ENCODE results near the gene NANS. TPM values are rescaled to one million over a fixed set of nuclear protein-coding genes. Genes with fewer than 3 reads are reported as not detected.
A peak's percentile ranks its signal among the peaks of the same experiment; 100 is the strongest.
"Not testable (repeated sequence)": the region's sequence is repeated elsewhere in the genome, so short reads cannot be mapped to it uniquely, and the experiment has no call there.

NANS gene
- total RNA-seq, 2 experiments from 2014 or later: 51.2 to 51.8 TPM

- intact Hi-C loops (cut with micrococcal nuclease): no loop called here
- ChIA-PET POLR2A (no interaction called here), CTCF (interaction anchor here (0.7 to 1.4 kb wide), 2 partner anchors 8 to 54 kb away, joined by 3 read pairs; no protein-coding TSS in a partner anchor)
- no peak overlapping the region for H3K27ac Mint-ChIP-seq
- ATAC-seq: no peak
- no peak for DNase-seq
- TF ChIP-seq, protein P1, sequence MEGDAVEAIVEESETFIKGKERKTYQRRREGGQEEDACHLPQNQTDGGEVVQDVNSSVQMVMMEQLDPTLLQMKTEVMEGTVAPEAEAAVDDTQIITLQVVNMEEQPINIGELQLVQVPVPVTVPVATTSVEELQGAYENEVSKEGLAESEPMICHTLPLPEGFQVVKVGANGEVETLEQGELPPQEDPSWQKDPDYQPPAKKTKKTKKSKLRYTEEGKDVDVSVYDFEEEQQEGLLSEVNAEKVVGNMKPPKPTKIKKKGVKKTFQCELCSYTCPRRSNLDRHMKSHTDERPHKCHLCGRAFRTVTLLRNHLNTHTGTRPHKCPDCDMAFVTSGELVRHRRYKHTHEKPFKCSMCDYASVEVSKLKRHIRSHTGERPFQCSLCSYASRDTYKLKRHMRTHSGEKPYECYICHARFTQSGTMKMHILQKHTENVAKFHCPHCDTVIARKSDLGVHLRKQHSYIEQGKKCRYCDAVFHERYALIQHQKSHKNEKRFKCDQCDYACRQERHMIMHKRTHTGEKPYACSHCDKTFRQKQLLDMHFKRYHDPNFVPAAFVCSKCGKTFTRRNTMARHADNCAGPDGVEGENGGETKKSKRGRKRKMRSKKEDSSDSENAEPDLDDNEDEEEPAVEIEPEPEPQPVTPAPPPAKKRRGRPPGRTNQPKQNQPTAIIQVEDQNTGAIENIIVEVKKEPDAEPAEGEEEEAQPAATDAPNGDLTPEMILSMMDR (IDR thresholded peaks at IDR 0.05): no peak
- H3K9me3 Mint-ChIP-seq: no peaks in the 10 kb centered on the region
- no peaks in the 10 kb centered on the region for H3K4me1 Mint-ChIP-seq (ENCODE audit: low read depth)
- peaks cover 10% of the 10 kb centered on the region for H3K36me3 Mint-ChIP-seq (ENCODE audit: low read depth)
- H3K4me3 Mint-ChIP-seq: no peak overlapping the region
- H3K27me3 Mint-ChIP-seq: no peaks in the 10 kb centered on the region
Measured at GRCh38 chr9:98128316-98128715, 71.8 kb downstream of the NANS start.

DNA sequence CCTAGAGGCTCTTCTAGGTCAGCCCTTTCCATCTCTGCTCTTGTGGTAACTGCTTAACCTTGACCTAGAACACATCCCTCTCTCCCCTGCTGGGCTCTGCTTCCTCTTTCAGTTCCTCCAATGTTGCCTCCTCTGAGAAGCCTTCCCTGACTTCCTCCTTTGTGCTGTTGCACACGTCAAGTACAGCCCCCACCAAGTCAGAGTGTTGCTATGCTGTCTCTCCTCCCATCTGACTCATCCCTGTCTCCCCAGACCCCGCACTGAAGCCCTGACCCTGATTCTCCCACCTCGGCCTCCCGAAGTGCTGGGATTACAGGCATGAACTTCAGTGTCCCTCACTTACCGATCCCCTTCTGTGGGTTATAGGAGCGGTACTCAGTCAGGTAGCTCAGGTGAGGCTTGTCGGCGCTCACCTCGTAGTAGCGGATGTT is 72.9 kb downstream of the NANS start:
- Mint-ChIP-seq H3K27me3 (no peaks in the 10 kb centered on the region), H3K9me3 (no peaks in the 10 kb centered on the region), H3K27ac (peak overlapping the region; percentile 31), H3K4me3 (no peak overlapping the region), H3K4me1 (ENCODE audit: low read depth) (no peaks in the 10 kb centered on the region), H3K36me3 (ENCODE audit: low read depth) (peaks cover 10% of the 10 kb centered on the region)
- intact Hi-C loops (cut with micrococcal nuclease): no loop called here
- ATAC-seq: peak; percentile 49
- DNase-seq: no peak
- ChIA-PET POLR2A (interaction anchor here (0.7 kb wide), 1 partner anchor 48 kb away, joined by 3 read pairs; no protein-coding TSS in a partner anchor), CTCF (interaction anchor here (1.4 to 1.5 kb wide), 2 partner anchors 56 to 76 kb away, joined by 3 to 5 read pairs; no protein-coding TSS in a partner anchor)
- TF ChIP-seq, protein P1 (IDR thresholded peaks at IDR 0.05): no peak

DNA sequence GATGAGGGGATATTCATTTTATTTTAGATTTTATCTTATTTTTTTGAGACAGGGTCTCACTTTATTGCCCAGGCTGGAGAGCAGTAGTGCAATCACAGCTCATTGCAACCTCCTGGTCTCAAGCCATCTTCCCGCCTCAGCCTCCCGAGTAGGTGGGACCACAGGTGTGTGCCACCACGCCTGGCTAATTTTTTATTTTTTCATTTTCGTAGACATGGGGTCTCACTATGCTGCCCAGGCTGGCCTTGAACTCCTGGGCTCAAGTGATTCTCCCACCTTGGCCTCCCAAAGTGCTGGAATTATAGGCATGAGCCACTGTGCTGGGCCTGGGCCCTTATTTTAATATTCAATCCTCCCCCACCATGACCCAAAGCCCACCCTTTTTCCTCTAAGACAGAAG is 73.5 kb downstream of the NANS start:
- intact Hi-C loops (cut with micrococcal nuclease); H3K36me3 Mint-ChIP-seq (ENCODE audit: low read depth): not testable (repeated sequence)

DNA sequence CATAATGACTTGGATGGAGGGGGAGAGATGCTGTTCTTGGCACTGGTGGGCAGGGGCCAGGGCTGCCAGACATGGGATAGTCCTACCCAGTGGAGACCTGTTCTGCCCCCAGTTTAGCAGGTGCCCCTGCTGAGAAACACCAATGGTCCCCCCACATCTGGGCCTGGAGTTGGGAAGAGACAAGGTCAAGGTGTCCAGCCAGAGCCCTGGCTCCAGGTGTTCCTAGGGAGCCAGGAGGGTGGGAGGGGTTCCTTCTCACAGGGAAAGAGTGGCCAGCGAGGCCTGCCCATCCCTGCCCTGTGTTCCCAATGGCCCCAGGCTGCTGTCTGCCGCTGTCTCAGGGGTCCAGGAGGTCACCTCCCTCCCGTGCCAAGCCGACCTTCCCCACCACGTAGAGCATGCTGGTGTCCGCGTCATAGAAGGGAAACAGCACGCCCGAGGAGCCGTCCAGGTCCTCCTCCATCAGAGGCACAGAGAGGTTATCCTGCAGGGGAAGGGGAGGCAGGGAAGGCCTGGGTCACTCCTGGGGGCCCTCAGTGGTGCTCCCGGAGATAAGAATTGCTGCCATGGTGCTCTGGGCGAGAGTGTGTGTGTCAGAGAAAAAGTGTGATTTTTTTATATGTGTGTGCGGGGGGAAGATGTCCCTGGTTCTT is 74.2 kb downstream of the NANS start:
- intact Hi-C loops (cut with micrococcal nuclease): no loop called here
- Mint-ChIP-seq H3K36me3 (ENCODE audit: low read depth) (peaks cover 6% of the 10 kb centered on the region), H3K27me3 (no peaks in the 10 kb centered on the region), H3K4me3 (no peak overlapping the region), H3K9me3 (no peaks in the 10 kb centered on the region), H3K27ac (no peak overlapping the region), H3K4me1 (ENCODE audit: low read depth) (no peaks in the 10 kb centered on the region)
- DNase-seq (no peak), ATAC-seq (no peak)
- TF ChIP-seq, protein P1 (IDR thresholded peaks at IDR 0.05): no peak
- ChIA-PET CTCF (interaction anchor here (1.2 to 1.5 kb wide), 2 partner anchors 7 to 75 kb away, joined by 3 to 4 read pairs; no protein-coding TSS in a partner anchor), POLR2A (interaction anchor here (0.5 to 0.7 kb wide), 2 partner anchors 859 to 1721 kb away, joined by 3 read pairs; no protein-coding TSS in a partner anchor)

More for the DNA sequence above, 73.5 kb downstream of the NANS start:
- H3K9me3 Mint-ChIP-seq; DNase-seq; H3K27me3 Mint-ChIP-seq; H3K27ac Mint-ChIP-seq; H3K4me3 Mint-ChIP-seq; ATAC-seq; H3K4me1 Mint-ChIP-seq (ENCODE audit: low read depth): not testable (repeated sequence)
- POLR2A ChIA-PET: interaction anchor here (0.7 kb wide), 2 partner anchors 48 to 1721 kb away, joined by 3 read pairs; no protein-coding TSS in a partner anchor
- CTCF ChIA-PET: interaction anchor here (1.5 kb wide), 1 partner anchor 75 kb away, joined by 5 read pairs; no protein-coding TSS in a partner anchor

GRCh38 chr9:98132158-98132557 is 75.6 kb downstream of the NANS start:
- no peaks in the 10 kb centered on the region for H3K27me3 Mint-ChIP-seq
- H3K9me3 Mint-ChIP-seq: no peaks in the 10 kb centered on the region
- H3K27ac Mint-ChIP-seq: no peak overlapping the region
- ATAC-seq (no peak), DNase-seq (no peak)
- H3K4me3 Mint-ChIP-seq: no peak overlapping the region
- no peaks in the 10 kb centered on the region for H3K36me3 Mint-ChIP-seq (ENCODE audit: low read depth)
- POLR2A ChIA-PET: interaction anchor here (1.0 to 1.5 kb wide), 4 partner anchors 12 to 70 kb away, joined by 3 to 5 read pairs (median 3); partner anchors contain the start of gene TRIM14
- no peaks in the 10 kb centered on the region for H3K4me1 Mint-ChIP-seq (ENCODE audit: low read depth)
- TF ChIP-seq, protein P1 (IDR thresholded peaks at IDR 0.05): no peak
- intact Hi-C loops (cut with micrococcal nuclease): no loop called here
- CTCF ChIA-PET: interaction anchor here (0.9 to 1.5 kb wide), 3 partner anchors 9 to 73 kb away, joined by 3 to 4 read pairs (median 3); no protein-coding TSS in a partner anchor

Other genes with a start within 250 kb of the NANS start
- gene FOXE1, start 203.5 kb upstream of the NANS start, total RNA-seq: under 1 TPM in 1 of 2 experiments, not detected in 1; 0.09 TPM
- gene TRMO, start 134.2 kb upstream of the NANS start, total RNA-seq: 10 to 100 TPM; 12.6 to 13.3 TPM
- 1 to 10 TPM; 1.2 to 1.4 TPM for gene HEMGN, start 118.6 kb upstream of the NANS start, total RNA-seq
- gene ANP32B, start 73.4 kb upstream of the NANS start, total RNA-seq: 100 to 1,000 TPM; 374 to 389 TPM
- 10 to 100 TPM; 39.6 to 41.8 TPM for gene TRIM14, start 62.5 kb downstream of the NANS start, total RNA-seq
- 10 to 100 TPM; 12.2 to 13.4 TPM for gene CORO2A, start 135.9 kb downstream of the NANS start, total RNA-seq
- 1 to 10 TPM; 1.5 TPM for gene TBC1D2, start 198.9 kb downstream of the NANS start, total RNA-seq